ENCODE data around the gene TSPAN3.

DNA sequence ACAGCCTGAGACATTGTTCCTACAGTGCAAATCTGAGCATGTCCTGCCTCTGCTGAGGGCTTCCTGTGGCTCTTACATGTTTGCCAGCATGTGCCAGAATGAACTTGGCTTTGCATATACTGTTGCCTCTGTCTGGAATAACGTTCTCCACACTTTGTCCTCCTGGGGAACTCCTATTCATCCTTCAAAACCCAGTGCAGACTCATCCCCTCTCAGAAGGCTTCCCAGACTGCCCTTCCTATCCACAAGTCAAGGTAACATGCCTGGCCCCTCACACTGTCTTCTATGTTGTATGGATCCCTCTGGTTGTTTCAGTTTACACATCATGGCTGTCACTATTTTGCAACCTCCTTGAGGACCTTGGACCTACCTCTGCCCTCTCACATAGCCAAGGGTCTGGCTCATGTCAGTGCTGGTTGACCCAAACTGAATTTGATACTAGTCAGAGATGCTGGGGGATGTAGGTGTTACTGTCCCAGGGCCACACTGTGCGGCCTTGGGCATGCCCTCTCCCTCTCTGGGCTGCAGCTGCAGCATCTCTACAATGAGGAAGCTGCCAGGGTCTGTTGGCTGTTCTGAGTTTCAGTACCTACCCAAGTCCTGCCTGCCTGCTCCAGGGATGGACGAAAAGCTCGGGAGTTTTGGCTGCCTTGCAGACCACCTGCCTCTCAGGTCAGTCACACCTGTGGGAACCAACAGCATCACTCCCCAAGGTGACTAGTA lies 29.0 kb upstream of the TSPAN3 start:
- no peak for TF ChIP-seq EZH2 (IDR thresholded peaks at IDR 0.05; ENCODE audit: insufficient read depth, low read length)
- TF ChIP-seq, protein P1, sequence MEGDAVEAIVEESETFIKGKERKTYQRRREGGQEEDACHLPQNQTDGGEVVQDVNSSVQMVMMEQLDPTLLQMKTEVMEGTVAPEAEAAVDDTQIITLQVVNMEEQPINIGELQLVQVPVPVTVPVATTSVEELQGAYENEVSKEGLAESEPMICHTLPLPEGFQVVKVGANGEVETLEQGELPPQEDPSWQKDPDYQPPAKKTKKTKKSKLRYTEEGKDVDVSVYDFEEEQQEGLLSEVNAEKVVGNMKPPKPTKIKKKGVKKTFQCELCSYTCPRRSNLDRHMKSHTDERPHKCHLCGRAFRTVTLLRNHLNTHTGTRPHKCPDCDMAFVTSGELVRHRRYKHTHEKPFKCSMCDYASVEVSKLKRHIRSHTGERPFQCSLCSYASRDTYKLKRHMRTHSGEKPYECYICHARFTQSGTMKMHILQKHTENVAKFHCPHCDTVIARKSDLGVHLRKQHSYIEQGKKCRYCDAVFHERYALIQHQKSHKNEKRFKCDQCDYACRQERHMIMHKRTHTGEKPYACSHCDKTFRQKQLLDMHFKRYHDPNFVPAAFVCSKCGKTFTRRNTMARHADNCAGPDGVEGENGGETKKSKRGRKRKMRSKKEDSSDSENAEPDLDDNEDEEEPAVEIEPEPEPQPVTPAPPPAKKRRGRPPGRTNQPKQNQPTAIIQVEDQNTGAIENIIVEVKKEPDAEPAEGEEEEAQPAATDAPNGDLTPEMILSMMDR (IDR thresholded peaks at IDR 0.05; ENCODE audit: insufficient read depth, low read depth, low read length) = no peak

All from astrocyte (in vitro differentiated cells and primary cell).